T-helper 22 cell (primary cell): ENCODE results near the gene SBNO2.

ENCODE experiments used
- DNase-seq: peaks from one replicate; pipeline ENCODE4 v3.0.0-alpha.2; 2020; ENCODE audit warnings: low read depth

The SBNO2 gene, protein sequence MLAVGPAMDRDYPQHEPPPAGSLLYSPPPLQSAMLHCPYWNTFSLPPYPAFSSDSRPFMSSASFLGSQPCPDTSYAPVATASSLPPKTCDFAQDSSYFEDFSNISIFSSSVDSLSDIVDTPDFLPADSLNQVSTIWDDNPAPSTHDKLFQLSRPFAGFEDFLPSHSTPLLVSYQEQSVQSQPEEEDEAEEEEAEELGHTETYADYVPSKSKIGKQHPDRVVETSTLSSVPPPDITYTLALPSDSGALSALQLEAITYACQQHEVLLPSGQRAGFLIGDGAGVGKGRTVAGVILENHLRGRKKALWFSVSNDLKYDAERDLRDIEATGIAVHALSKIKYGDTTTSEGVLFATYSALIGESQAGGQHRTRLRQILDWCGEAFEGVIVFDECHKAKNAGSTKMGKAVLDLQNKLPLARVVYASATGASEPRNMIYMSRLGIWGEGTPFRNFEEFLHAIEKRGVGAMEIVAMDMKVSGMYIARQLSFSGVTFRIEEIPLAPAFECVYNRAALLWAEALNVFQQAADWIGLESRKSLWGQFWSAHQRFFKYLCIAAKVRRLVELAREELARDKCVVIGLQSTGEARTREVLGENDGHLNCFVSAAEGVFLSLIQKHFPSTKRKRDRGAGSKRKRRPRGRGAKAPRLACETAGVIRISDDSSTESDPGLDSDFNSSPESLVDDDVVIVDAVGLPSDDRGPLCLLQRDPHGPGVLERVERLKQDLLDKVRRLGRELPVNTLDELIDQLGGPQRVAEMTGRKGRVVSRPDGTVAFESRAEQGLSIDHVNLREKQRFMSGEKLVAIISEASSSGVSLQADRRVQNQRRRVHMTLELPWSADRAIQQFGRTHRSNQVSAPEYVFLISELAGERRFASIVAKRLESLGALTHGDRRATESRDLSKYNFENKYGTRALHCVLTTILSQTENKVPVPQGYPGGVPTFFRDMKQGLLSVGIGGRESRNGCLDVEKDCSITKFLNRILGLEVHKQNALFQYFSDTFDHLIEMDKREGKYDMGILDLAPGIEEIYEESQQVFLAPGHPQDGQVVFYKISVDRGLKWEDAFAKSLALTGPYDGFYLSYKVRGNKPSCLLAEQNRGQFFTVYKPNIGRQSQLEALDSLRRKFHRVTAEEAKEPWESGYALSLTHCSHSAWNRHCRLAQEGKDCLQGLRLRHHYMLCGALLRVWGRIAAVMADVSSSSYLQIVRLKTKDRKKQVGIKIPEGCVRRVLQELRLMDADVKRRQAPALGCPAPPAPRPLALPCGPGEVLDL (N-terminal part only)

DNA sequence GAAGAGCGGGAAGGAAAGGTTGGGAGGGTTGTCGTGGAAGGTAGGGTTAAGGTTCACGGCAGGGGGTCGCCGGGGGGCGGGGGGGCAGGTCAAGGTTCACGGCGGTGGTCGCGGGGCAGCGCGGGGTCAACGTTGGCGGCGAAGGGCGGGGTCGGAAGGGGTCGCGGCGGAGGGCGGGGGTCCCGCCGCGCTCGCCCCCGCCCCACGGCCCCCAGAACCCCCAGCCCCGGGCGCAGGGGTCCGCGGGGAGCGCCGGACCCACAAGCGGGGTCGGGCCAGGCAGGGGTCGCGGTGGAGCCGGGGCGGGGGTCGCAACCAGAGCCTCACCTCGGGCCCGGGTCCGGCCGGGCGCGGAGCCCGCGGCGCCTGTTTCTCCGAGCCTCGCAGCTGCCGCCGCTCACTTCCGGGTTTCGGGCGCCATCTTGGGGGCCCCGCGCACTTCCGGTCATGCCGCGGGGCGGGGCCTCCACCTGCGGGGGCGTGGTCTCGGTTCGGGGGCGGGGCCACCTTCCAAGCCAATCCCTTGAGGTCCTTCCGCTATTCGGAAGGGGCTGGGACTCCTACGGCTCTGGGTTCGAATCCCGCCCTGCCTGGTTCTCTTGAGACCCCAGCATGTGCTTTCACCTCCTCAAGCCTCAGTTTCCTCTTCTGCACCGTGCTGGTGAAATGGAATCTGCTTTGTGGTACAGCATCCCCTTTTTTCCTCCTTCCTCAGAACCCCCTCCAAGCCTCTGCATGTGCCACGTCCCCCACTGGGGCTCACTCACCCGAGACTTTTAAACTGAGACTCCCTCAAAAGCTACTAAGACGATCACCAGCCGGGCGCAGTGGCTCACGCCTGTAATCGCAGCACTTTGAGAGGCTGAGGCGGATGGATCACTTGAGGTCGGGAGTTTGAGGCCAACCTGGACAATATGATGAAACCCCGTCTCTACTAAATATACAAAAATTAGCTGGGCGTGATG is at the start of gene SBNO2:
Gene SBNO2, minus strand, starts transcription at position 424 of the 965 bp plus-strand sequence. CDS start 19,992 bp downstream, outside the sequence.
- DNase-seq, result peak; percentile 66

DNA sequence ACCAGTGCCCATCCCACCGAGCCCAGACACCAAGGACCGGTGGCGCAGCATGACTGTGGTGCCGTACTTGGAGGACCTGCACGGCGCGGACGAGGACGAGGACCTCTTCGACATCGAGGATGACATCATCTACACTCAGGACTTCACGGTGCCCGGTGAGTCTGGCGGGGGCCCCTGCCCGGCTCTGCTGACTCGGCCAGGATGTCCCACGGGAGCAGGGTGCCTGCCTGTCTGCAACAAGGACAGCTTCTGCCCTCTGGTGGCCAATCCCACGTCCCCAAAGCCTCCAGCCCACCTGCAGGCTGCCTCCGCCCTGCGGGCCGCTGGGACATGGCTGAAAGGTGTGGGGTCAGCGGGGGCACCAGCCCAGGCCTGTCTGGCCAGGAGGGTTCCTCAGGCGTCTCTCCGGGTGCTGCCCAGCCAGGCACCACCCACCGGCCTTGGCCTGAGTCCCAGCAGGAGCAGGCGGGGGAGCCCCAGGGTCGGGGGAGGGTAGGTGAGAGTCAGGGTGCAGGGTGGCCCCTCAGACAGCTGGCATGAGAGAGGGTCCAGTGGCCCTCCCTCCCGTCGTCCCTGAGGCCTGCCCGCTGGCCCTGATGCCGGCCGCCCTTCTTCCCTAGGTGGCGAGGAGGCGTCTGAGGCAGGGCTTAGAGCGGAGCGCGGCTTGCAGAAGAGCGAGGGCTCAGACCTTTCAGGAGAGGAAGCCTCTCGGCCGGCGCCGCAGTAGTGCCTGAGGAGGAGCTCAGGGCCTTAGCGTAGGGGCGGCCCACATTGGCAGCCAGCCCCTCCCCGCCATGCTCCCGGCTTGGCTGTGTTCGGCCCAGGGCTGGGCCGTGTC is 49.2 kb upstream of the SBNO2 start:
- DNase-seq, result no peak

DNA sequence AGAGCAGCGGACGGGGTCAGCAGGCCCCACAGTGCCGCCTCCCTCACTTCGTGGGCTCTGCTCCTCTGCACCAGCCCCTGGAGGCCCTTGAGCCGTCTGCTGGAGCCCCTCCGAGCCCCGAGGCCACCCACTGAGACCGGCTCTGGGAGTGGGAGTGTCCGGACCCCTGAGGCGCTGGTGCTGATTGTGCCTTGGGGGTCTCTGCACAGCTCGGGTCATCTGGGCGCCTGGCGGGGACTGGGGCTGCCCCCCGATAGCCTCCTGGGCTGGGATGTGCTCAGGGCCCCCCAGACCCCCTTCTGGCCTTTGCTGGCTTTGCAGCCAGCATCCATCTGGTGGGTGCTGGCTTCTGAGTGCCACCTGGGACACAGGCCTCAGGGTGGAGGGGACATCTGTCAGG is 48.3 kb upstream of the SBNO2 start:
- no peak for DNase-seq

DNA sequence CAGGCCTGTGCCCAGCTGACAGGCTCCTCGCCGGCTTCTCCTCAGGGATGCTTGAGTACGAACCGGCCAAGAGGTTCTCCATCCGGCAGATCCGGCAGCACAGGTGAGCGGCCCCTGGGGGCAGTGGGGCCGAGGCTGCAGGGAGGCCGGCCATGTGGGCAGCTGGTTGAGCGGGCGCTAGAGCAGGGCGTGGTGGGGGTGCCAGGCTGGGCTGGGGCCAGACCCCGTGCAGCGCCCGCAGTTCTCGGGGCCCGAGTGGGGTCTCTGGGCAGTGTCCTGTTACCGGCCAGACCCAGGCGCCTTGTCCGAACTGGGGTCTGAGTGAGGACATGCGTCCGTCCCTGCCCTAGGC is 47.8 kb upstream of the SBNO2 start:
- no peak for DNase-seq

DNA sequence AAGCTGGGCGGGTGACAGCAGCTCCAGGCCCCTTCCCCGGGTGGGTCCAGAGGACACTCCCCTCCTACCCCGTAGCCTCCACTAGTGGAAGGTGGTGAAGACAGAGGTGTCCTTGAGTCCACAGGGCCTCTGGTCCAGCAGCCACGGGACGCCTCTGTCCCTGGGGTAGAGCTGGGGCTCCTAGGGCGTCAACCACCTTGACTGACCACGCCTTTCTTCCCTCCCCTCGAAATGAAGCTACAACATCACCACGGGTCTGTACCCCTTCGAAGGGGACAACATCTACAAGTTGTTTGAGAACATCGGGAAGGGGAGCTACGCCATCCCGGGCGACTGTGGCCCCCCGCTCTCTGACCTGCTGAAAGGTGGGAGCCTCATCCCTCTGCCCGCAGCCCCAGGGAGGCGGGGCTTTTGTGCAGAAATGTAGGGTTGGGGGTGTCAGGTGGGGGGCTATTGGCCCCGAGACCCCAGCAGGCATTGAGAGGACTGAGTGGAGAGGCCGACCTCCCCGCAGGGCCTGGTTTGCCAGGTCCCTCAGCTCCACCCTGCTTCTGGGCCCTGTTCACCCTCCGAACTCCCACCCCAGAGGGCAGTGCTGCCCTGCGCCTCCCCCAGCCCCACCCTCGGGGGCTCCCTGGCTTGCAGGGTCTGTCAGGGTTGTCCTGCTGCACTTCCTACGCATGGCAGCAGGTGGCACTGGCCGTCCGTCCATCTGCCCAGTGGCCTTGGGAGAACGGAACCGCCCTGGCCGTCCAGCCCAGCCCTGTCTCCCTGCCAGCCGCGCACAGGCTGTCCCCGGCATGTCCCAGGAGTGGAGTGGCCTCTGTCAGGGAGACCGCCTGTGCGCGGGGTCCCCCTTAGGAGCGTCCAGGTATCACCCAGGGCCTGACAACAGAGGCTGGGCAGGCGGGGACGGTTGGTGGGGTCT is 47.2 kb upstream of the SBNO2 start:
- no peak for DNase-seq

DNA sequence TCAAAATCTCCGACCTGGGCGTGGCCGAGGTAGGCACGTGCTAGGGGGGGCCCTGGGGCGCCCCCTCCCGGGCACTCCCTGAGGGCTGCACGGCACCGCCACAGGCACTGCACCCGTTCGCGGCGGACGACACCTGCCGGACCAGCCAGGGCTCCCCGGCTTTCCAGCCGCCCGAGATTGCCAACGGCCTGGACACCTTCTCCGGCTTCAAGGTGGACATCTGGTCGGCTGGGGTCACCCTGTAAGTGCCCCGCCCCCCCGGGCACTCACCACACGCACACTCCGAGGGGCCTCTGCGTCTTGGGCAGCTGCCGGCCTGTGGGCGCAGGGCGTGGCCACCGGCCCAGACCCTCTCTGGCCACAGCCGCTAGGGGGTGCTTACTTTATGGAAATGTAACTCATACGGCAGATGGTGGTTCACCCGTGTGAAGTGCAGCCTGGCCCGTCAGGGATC is 46.4 kb upstream of the SBNO2 start:
- no peak for DNase-seq

DNA sequence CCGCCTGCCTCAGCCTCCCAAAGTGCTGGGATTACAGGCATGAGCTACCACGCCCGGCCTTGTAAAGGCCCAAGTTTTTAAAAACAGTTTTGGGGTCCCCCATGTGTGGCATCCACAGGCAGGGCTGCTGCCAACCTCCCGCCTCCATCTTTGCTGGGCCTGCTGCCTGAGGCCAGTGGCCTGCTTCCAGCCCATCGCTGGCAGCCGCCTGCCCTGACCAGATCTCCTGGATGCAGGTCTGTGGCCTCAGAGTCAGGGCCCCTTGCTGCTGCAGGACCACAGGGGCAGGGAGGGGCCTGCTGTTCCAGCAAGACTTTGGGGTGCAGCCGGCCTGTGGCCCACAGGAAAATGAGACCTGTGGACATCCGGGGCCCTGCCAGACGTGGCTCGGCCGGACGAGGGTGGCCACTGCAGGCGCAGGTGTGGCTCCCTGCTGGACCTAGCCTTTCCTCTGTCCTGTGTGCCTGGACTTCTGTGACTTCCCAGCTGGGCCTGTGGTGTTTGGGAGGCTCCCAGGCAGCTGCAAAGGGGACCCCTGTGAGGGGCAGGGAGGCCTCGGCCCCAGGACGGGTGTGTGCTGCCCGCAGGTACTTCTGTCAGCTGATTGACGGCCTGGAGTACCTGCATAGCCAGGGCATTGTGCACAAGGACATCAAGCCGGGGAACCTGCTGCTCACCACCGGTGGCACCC is 45.9 kb upstream of the SBNO2 start:
- DNase-seq, result no peak

DNA sequence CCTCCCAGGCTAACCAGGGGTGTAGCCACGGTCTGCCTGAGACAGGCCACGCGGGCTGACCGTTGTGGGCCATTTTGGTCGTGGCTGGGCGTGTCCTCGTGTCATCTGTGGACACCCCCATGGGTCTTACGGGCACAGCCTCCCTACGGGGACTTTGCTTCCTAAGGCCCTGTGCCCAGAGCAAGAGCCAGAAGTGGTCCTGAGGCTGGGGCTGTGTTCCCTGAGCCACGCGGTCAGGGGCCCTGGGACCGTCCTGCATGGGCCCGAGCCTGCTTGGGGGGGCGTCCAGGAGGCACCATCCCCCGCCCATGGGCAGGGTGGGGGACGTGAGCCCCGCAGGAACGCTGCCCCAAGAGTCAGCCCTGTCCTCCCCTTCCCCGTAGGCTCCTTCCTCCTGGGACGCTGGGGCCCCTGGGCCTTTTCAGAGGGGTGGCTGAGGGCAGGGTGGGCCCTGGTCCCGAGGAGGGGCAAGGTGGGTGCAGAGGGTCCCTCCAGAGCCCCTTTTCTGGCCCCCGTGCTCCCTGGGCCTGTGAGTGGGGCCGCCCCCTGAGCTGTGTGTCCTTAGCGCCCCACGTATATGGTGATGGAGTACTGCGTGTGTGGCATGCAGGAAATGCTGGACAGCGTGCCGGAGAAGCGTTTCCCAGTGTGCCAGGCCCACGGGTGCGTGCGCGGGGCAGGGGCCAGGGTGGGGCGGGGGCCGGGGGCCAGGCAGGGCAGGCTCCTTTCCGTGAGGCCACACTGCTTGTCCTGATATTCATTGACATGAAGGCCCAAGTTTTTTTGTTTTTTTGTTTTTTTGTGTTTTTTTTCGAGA is 44.9 kb upstream of the SBNO2 start:
- DNase-seq, result no peak

DNA sequence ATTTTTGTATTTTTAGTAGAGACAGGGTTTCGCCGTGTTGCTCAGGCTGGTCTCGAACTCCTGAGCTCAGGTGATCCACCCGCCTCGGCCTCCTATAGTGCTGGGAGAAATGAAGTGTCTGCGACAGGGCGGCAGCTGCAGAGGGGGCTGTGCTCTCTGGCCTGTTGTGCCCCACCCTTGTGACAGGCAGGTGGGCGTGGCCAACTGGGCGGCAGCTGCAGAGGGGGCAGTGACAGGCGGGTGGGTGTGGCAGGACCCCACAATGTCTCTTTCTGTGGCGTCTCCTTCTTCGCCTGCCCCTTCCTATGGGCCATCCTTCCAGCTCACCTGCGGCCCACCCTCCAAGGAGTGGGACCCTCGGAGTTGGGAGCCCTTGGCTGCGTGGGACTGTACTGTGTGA is 43.3 kb upstream of the SBNO2 start:
- no peak for DNase-seq

DNA sequence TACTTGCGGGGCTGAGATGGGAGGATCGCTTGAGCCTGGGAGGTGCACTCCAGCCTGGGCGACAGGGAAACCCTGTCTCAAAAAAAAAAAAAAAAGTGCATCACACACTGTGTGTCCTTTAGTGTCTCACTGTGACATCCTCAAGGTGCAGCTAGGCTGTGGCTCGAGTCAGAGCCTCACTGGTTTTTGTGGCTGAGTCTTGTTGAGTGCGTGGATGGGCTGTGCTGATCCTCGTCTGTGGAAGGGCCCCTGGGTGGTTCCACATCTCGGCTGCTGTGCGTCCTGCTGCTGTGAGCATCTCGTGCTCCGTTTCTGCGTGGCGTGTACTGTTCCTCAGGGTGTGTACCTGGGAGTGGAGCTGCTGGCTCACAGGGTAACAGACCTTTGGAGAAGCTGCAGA is 42.7 kb upstream of the SBNO2 start:
- DNase-seq, result no peak

DNA sequence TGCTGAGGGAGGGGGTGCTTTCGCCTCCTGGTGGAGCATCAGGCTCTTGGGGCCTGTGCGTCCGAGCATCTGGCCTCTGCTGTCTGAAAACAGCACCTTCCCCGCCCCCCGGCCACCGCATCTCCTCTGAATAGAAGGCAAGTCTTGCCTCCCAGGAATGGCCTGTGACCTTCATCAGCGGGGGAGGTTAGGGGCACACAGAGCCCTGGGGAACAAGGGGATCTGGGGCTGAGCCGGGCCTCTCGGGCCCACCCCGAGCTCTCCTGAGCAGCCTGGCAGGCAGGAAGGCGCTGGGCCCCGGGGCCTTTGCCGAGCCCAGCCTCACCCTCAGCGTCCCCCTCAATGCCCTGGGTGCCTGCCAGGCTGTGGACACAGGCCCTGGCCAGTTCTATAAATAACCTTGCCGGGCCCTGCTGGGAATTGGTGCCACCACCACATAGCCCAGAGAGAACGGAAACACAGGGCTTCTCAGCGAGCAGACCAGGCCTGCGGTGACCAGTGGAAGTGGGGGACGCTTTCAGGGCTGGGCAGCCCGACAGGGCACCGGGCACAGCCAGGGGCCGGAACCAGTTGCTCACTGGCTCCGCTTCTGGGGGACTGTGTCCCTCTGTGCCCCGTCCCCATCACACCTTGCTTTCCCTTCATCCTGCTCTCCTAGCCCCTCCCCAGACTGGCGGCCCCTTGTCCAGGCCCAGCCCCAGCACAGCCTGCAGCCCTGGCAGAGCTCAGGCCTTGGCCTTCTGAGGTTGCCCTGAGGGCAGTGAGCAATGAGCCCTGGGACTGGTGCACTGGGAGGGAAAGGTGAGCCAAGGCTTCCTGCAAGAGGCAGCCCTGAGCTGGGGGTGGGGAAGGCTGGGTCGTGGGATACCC is 41.0 kb upstream of the SBNO2 start:
- no peak for DNase-seq

DNA sequence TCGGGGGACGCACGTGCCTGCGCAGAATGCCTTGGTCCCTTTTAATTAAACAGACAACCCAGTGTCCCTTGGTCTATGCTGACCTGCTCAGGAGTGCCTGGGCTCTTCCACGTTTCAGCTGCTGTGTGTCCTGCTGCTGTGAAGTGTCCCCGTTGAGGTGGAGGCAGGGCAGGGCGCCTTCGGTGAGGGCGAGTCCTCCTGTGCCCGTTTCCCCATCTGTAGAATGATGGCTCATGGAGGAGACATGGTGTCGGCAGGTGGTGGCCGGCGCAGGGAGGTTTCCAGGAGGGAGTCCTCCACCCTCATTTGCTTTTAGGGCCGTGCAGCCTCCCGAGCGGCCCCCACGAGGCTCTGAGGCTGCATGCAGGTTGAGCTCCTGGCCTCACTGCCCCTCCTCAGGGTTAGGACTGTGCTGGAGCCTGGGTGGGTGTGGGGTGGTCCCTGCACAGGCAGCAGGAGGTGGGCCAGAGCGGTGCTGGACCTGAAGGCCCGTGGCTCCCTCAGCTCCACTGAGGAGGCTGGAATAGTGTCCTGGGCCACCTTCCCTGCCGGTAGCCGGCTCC is 40.3 kb upstream of the SBNO2 start:
- no peak for DNase-seq

DNA sequence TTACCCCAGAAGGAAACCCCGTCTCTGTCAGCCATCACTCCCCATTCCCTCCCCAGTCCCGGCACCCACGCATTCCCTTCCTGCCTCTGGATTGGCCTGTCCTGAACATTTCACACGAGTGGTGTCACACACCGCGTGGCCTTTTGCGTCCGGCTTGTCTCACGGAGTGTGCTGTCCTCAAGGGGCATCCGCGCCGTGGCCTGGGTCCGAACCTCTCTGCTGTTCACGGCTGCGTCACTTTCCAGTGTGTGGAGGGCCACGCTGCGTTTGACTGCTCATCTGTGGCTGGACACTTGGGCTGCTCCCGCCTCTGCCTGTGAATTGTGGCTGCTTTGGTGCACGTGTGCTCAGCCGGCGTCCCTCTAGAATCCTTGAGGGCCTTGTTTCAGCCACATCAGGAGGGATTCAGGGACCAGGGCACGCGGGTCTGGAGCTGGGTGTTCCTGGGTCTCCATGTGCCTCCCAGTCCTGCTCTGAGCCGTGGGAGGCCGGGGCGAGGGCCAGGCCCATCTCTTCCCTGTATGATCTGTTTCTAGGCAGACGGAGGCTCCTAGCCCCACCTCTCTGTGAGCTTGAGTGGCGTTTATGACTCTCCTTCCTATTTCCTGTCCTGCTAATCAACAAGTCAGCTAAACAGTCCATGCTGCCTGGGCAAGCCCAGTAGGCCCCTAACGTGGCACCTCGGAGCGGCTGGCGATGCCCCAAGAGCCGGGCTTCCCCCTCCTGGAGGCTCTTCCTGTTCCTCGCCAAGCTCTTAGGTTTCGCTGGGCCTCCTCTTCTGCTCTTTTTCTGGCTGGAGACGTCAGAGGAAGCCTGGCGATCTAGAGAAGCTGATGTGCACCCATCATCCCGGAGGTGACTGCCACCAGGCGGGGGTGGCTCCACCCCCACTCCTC is 39.6 kb upstream of the SBNO2 start:
- DNase-seq, result peak; percentile 65

DNA sequence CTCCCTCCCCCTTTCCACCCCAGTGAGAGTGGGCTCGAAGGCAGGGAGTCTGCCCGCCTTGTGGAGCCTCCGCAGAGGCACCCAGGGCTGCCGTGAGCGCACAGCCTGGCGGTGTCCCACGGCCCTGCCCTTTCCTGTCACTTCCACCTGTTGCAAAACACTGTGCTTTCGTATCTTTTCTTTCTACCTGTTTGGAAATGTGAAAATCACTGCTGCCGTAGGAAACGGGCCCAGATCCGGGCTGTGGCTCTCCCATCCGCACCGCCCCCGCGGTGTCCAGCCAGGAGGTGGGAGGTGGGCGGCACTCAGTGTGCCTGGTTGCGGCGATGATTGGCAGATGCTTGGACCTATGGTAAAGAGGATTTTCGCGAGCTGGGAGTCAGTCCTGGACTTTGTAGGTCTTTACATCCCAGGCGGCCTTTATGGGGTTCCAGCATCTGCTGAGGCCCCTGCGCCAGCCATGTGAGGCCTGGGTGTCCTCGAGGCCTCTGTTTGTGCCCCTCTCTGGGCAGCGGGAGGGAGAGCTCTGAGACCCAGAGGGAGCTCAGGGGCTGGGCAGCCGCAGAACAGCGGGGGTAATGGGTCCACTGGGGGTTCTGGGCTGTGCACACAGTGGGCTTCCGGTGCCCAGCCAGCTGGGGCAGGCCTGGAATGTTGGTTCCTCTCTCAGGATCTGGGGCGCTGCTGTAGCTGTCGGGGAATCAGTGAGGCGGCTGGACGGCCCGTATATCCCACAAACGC is 37.6 kb upstream of the SBNO2 start:
- no peak for DNase-seq

DNA sequence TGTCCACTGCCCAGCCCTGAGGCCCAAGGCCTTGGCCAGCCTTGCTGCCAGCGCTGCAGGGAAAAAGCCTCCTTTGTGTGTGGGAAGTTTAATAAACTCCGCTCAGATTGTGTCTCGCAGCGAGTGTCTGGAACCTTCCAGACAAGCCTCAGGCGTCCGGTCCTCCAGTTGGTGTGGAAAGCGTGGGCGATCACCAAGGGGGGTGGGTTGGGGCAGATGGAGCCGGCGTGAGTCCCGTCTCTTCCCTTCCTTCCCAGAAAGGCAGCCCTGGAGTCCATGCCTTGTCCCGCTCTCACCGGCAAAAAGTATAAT is 36.1 kb upstream of the SBNO2 start:
- DNase-seq, result no peak
